PFSK-1 (cell line): ENCODE data around the gene LRRC4C.

Experiments used
- FOXP2 ChIP-seq: optimal IDR thresholded peaks from 2 replicates; pipeline ENCODE3; 2011; ENCODE audit warnings: borderline replicate concordance, control low read depth, inconsistent platforms; ENCODE audit not compliant: insufficient read depth; ENCODE audit errors: extremely low read length, extremely low read depth
- POLR2AphosphoS5 ChIP-seq: IDR thresholded peaks from 2 replicates; pipeline ENCODE4 v1.6.1; 2012; ENCODE audit warnings: low read depth, mild to moderate bottlenecking, control low read depth, low read length, moderate library complexity
- SIN3A ChIP-seq: IDR thresholded peaks from 2 replicates; pipeline ENCODE4 v1.6.1; 2012; ENCODE audit warnings: mild to moderate bottlenecking, low read length, moderate library complexity, borderline replicate concordance; ENCODE audit not compliant: insufficient read depth
- TAF1 ChIP-seq: IDR thresholded peaks from 2 replicates; pipeline ENCODE4 v1.6.1; 2012; ENCODE audit warnings: low read length, control low read depth, borderline replicate concordance; ENCODE audit not compliant: insufficient read depth
- TF ChIP-seq, protein P1 (sequence below), 2 experiments: IDR thresholded peaks; 2 replicates each; pipeline versions ENCODE4 v1.6.1 to v1.8.0; 2011 to 2012; ENCODE audit warnings: low read depth in 2 of 2, low read length in 2 of 2, control low read depth in 1 of 2, inconsistent platforms in 1 of 2, mild to moderate bottlenecking in 1 of 2, moderate library complexity in 1 of 2; ENCODE audit not compliant: insufficient read depth in 1 of 2

Gene LRRC4C

DNA sequence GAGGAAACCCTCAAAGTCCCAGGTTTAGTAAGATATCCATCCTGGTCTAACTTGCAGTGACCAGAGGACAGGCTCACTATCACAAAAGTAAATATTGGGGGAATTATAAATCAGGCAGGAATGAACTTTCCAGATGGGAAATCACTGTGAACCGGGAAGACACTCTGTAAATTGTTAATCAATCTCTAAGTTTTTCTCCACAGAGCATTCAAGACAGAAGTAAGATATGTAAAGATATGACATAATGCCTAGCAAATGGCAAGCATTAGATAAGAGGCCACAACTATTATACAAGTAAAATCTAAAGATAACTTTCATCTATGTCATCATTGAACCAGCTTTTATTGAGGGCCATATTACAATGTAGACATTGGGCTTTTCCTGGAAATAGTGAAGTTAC, 35.3 kb upstream of the LRRC4C start:
- TF ChIP-seq, protein P1, sequence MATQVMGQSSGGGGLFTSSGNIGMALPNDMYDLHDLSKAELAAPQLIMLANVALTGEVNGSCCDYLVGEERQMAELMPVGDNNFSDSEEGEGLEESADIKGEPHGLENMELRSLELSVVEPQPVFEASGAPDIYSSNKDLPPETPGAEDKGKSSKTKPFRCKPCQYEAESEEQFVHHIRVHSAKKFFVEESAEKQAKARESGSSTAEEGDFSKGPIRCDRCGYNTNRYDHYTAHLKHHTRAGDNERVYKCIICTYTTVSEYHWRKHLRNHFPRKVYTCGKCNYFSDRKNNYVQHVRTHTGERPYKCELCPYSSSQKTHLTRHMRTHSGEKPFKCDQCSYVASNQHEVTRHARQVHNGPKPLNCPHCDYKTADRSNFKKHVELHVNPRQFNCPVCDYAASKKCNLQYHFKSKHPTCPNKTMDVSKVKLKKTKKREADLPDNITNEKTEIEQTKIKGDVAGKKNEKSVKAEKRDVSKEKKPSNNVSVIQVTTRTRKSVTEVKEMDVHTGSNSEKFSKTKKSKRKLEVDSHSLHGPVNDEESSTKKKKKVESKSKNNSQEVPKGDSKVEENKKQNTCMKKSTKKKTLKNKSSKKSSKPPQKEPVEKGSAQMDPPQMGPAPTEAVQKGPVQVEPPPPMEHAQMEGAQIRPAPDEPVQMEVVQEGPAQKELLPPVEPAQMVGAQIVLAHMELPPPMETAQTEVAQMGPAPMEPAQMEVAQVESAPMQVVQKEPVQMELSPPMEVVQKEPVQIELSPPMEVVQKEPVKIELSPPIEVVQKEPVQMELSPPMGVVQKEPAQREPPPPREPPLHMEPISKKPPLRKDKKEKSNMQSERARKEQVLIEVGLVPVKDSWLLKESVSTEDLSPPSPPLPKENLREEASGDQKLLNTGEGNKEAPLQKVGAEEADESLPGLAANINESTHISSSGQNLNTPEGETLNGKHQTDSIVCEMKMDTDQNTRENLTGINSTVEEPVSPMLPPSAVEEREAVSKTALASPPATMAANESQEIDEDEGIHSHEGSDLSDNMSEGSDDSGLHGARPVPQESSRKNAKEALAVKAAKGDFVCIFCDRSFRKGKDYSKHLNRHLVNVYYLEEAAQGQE (IDR thresholded peaks at IDR 0.05; ENCODE audit: insufficient read depth in 1 of 2, low read depth in 2 of 2, low read length in 2 of 2) = no peak
- TF ChIP-seq TAF1 (no peak), SIN3A (no peak), FOXP2 (no peak)

DNA sequence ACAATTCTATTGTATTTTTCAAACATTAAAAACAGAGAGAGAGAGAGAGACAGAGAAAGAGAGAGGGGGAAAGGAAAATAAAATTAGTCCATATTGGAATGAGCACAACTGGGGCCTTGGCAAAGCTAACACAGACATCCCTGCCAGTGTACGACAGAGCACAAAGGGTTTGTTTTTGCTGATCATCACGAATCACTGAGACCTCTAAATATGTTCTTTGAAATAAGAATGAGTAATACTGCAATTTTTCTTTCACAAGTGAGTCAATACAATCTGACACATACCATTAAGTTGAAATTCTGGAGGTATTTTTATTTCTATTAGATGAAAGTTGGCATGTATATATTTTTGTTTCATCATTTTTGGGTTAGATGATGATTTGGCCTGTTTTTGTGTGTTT, 27.0 kb upstream of the LRRC4C start:
- TF ChIP-seq TAF1 (no peak), SIN3A (no peak), FOXP2 (no peak), POLR2AphosphoS5 (no peak)
- TF ChIP-seq, protein P1 (IDR thresholded peaks at IDR 0.05; ENCODE audit: insufficient read depth in 1 of 2, low read depth in 2 of 2, low read length in 2 of 2) = no peak

DNA sequence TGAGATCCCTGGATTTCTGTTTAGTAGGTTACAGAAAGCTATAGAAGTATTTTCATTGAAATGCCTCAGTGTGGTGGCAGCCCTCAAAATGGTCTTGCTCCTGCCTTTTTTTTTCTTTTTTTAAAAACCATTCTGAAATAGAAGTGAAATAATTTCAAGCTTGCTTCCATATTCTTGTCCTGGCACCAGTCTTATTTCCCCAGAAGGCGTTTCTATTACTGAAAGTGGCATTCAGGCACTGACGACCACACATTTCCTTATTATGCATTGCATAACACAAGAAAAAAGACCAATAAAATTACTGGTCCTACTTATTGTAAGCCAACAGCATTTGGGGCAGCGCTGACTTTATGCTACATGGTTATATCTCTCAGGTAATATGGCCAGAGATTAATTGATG, 24.5 kb upstream of the LRRC4C start:
- TF ChIP-seq TAF1 = no peak
- TF ChIP-seq, protein P1 (IDR thresholded peaks at IDR 0.05; ENCODE audit: insufficient read depth in 1 of 2, low read depth in 2 of 2, low read length in 2 of 2) = no peak
- TF ChIP-seq SIN3A = no peak
- no peak for TF ChIP-seq FOXP2
- TF ChIP-seq POLR2AphosphoS5 = no peak

DNA sequence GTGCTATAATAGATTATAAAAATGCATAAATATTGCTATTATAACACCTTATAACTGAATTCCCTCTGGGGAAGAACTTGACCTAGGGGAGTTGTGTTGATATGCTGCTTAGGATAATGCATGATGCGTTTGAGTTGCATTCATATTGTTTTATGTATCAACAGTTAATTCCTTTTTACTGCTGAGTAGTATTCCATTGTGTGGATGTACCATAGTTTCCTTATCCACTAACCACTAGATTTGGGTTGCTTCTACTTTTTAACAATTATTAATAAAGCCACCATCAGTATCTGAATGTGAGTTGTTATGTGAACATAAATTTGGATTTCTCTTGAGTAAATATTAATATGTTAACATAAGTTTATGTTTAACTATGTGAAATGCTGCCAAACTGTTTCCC, 19.7 kb upstream of the LRRC4C start:
- TF ChIP-seq, protein P1 (IDR thresholded peaks at IDR 0.05; ENCODE audit: insufficient read depth in 1 of 2, low read depth in 2 of 2, low read length in 2 of 2) = no peak
- TF ChIP-seq SIN3A (no peak), TAF1 (no peak), POLR2AphosphoS5 (no peak), FOXP2 (no peak)

DNA sequence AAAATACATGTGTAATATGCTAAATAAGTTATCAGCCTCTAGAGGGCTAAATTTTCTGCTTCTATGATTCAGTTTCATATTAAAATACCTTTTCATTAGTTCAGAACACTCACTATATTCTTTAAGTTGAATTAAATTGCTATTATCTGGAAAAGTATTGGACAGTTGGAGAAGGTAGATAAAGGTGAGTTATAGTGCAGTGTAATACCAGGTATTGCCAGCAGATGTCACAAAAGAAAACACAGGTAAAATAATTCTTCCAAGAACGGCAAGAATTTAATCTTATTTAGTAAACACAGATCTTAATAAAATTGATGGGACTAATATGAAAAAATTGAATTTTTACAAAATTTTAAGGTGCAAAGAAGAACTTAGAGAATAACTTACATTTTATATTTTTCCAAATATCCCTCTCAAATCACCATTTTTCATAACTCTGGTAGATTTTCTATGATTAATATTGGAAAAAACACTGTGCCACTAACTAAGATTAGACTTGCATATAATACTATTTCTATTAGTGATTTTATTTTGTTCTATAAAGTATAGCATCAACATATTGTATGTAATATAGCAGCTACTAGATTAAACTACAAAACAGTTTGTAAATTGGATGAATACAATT, 1.7 kb upstream of the LRRC4C start:
- TF ChIP-seq POLR2AphosphoS5 = no peak
- TF ChIP-seq SIN3A = no peak
- TF ChIP-seq, protein P1 (IDR thresholded peaks at IDR 0.05; ENCODE audit: insufficient read depth in 1 of 2, low read depth in 2 of 2, low read length in 2 of 2) = no peak
- TF ChIP-seq FOXP2 = no peak
- TF ChIP-seq TAF1 = no peak
